DMS114 treated with DMSO at 0.1 percent for 48 hours (cell line): ENCODE results near the gene ZSCAN20.
"Not testable (repeated sequence)": the region's sequence is repeated elsewhere in the genome, so short reads cannot be mapped to it uniquely, and the experiment has no call there.

Experiments used
- DNase-seq: peaks from one replicate; lab custom pipeline; 2025; ENCODE audit not compliant: unreplicated experiment; lab: John Stamatoyannopoulos, UW

ZSCAN20 gene

GRCh38 chr1:33473900-33474299 lies 1.5 kb downstream of the ZSCAN20 start:
- DNase-seq: no peak

- DNase-seq: no peak
Measured at GRCh38 chr1:33477451-33477850, 5.0 kb downstream of the ZSCAN20 start.

- DNase-seq: no peak
Measured at GRCh38 chr1:33482412-33482811, 10.0 kb downstream of the ZSCAN20 start.

GRCh38 chr1:33488624-33489023 lies 16.2 kb downstream of the ZSCAN20 start:
- no peak for DNase-seq

GRCh38 chr1:33494929-33495328 lies 22.5 kb downstream of the ZSCAN20 start:
- no peak for DNase-seq

GRCh38 chr1:33497410-33497809 lies 25.0 kb downstream of the ZSCAN20 start:
- DNase-seq: no peak

GRCh38 chr1:33500547-33500946 lies 28.1 kb downstream of the ZSCAN20 start:
- DNase-seq: no peak

GRCh38 chr1:33501309-33501708 lies 28.9 kb downstream of the ZSCAN20 start:
- DNase-seq: no peak

- no peak for DNase-seq
Measured at GRCh38 chr1:33501774-33502173, 29.3 kb downstream of the ZSCAN20 start.

GRCh38 chr1:33502726-33503125 lies 30.3 kb downstream of the ZSCAN20 start:
- no peak for DNase-seq

- no peak for DNase-seq
Measured at GRCh38 chr1:33503506-33503905, 31.1 kb downstream of the ZSCAN20 start.

- DNase-seq: no peak
Measured at GRCh38 chr1:33507661-33508060, 35.2 kb downstream of the ZSCAN20 start.

GRCh38 chr1:33508151-33508550 lies 35.7 kb downstream of the ZSCAN20 start:
- no peak for DNase-seq

GRCh38 chr1:33509276-33509675 lies 36.8 kb downstream of the ZSCAN20 start:
- DNase-seq: not testable (repeated sequence)

- DNase-seq: no peak
Measured at GRCh38 chr1:33512226-33513011, 40.0 kb downstream of the ZSCAN20 start.

GRCh38 chr1:33515112-33515511 lies 42.7 kb downstream of the ZSCAN20 start:
- DNase-seq: no peak

GRCh38 chr1:33515607-33516006 lies 43.2 kb downstream of the ZSCAN20 start:
- no peak for DNase-seq

GRCh38 chr1:33516428-33516827 lies 44.0 kb downstream of the ZSCAN20 start:
- no peak for DNase-seq

- no peak for DNase-seq
Measured at GRCh38 chr1:33516891-33517567, 44.6 kb downstream of the ZSCAN20 start.

- DNase-seq: no peak
Measured at GRCh38 chr1:33517596-33518250, 45.3 kb downstream of the ZSCAN20 start.

- no peak for DNase-seq
Measured at GRCh38 chr1:33519240-33519884, 46.9 kb downstream of the ZSCAN20 start.

- DNase-seq: no peak
Measured at GRCh38 chr1:33524586-33524985, 52.1 kb downstream of the ZSCAN20 start.
